GM19043 (cell line): ENCODE measurements around the gene ATAD2B.
"Not testable (repeated sequence)": the region's sequence is repeated elsewhere in the genome, so short reads cannot be mapped to it uniquely, and the experiment has no call there.

Experiments
- ATAC-seq: cut with Tn5 transposase; IDR thresholded peaks from one replicate; pipeline ENCODE4 v1.9.1; 2021; ENCODE audit warnings: low read depth; ENCODE audit not compliant: unreplicated experiment

ATAD2B gene

DNA sequence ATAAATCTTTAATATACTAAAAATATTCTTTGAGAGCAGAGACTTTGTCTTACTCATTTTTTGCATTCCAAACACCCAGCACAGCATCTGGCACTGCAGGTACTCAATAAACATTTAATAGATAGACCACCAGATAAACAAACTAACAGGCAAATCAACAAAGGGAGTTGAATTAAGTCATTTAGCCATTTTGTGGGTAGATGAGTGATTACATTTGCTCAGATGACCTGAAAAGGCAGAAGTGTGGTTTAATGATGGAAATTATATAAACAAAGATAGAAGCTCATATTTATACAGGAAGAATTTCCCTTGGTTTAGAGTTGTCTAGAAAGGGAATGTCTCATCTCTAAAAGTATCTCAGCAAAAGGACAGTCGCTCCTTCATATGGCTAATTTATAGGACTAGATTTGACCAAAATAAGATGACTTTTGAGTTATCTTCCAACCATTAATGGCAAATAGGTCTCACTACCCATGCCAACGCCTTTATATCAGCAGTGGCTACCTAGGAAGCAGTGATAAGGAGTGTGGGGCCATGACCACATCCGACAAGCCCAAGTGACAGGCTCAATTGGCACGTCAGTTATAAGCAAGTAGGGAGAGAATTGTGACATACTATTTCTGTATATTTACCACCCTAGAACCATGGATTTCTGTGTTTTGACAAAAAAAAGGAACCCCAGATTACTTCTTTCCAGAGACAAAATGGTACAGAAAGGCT, 173.5 kb downstream of the ATAD2B start:
- no peak for ATAC-seq

DNA sequence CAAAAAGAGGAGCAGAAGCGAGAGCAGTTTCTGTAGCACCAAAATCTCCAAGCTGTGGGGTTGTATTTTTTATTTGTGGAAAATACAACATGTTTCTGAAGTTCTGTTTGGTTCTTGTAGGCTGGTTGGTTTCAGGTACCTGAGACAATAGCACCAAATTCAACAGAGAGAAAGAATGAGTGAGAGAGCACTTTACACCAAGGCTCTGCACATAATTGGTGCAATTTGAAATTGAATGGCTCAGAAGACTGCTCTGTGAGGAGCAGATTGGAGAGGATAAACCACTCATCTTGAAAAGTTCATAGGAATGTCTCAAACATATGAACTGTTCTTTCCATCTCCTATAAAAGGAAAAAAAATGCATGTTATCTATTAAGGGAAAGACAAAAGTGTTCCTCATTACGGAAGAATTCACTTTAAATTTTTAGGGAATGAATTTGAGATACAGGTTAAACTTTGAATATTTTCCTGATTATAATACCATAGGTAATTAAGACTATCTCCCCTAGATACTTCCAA, 175.1 kb downstream of the ATAD2B start:
- ATAC-seq = no peak

DNA sequence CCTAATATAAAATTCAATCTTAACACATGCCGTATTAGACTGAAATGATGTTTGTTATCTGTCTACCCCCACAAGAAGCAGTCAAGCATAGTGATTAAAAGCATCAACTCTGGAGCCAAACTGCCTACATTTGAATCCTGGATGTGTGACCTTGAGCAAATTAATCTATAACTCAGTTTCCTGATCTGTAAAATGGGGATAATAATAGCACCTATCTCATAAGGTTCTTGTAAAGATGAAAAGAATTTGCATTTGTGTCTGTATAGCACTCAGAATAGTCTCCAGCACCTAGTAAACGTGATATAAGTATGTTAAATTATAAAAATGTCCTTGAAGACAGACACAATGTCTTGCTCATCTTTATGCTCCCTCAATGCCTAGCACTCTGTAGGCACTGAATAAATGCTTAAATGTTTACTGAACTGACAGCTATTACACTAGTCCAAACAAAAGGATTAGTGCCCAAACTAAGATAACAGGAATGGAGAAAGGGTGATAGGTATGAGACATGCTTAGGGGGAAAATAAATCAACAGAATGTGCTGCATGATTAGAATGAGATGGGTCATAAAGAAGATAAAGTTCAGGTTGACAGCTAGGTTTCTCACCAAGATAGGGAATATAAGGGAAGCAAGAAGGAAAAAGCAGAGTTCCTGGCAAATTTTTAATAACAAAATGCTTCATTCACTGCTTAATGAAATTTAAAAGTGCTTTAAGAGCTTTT, 180.6 kb downstream of the ATAD2B start:
- ATAC-seq = no peak

DNA sequence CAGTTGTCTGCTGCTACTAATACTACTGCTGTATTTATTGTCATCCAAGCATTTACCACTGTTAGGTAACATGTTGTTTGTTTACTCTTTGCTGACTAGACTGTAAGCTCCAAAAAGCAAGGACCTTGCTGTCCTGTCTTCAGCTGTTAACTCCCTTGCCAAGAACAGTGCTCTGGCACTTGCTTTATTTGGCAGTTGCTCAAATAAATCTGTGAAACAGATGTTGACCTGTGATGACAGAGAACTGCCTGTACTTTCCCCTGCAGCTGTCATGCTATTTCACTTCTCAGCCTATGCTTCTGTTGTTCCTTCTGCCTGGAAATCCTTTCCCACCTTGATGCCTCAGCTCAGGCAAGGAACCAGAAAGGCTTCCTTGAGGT, 181.2 kb downstream of the ATAD2B start:
- ATAC-seq = no peak

DNA sequence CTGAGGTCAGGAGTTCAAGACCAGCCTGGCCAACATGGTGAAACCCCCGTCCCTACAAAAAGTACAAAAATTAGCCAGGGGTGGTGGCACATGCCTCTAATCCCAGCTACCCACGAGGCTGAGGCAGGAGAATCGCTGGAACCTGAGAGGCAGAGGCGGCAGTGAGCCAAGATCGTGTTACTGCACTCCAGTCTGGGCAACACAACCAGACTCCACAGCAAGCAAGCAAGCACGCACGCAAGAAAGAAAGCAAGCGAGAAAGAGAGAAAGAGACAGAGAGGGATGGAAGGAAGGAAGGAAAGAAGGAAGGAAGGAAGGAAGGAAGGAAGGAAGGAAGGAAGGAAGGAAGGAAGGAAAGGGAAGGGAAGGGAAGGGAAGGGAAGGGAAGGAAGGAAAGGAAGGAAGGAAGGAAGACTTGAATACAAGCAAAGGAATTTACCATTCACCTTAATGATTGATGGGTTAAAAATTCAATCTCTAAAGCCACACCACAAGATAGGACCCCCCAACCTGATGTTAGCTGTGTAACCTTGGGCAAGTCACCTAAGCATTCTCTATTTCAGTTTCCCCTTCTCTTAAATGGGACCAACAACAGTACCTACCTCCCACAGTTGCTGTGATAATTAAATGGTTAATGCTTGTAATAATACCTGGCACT, 181.7 kb downstream of the ATAD2B start:
- no peak for ATAC-seq

DNA sequence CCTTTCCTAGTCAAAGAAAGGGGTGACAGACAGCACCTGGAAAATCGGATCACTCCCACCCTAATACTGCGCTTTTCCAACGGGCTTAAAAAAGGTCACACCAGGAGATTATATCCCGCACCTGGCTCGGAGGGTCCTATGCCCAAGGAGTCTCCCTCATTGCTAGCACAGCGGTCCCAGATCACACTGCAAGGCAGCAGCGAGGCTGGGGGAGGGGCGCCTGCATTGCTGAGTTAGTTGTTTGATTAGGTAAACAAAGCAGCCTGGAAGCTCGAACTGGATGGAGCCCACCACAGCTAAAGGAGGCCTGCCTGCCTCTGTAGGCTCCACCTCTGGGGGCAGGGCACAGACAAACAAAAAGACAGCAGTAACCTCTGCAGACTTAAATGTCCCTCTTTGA, 190.1 kb downstream of the ATAD2B start:
- not testable (repeated sequence) for ATAC-seq

DNA sequence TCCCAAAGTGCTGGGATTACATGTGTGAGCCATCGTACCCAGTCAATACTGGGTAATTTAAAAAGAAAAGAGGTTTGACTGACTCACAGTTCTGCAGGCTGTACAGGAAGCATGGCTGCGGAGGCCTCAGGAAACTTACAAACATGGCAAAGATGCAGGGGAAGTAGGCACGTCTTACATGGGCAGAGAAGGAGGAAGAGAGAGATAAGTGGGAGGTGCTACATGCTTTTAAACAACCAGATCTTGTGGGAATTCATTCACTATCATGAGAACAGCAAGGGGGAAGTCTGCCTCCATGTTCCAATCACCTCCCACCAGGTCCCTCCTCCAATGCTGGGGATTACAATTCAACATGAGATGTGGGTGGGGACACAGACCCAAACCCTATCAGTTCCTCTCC, 192.5 kb downstream of the ATAD2B start:
- no peak for ATAC-seq

DNA sequence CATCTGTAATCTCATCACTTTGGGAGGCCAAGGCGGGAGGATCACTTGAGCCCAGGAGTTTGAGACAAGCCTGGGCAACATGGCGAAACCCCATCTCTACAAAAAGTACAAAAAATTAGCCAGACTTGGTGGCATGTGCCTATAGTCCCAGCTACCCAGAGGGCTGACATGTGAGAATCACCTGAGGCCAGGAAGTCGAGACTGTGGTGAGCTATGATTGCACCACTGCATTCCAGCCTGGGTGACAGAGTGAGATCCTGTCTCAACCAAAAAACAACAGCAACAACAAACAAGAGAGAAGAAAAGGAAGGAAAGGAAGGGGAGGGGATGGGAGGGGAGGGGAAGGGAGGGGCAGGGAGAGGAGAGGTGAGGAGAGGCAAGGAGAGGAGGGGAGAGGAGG, 203.9 kb downstream of the ATAD2B start:
- not testable (repeated sequence) for ATAC-seq

DNA sequence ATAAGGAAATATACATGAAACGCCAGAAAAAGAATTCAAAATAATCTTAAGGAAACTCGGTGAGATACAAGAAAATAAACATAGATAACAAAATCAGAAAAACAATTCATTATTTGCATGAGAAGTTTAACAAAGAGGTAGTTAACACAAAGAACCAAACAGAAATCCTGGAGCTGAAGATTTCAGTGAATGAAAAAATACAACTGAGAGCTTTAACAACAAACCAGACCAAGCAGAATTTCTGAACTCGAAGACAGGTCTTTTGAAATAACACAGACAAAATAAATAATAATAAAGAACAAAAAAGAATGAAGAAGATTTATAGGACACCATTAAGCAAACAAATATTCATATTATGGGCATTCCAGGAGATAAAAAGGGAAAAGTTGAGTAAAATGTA, 204.7 kb downstream of the ATAD2B start:
- ATAC-seq = no peak

DNA sequence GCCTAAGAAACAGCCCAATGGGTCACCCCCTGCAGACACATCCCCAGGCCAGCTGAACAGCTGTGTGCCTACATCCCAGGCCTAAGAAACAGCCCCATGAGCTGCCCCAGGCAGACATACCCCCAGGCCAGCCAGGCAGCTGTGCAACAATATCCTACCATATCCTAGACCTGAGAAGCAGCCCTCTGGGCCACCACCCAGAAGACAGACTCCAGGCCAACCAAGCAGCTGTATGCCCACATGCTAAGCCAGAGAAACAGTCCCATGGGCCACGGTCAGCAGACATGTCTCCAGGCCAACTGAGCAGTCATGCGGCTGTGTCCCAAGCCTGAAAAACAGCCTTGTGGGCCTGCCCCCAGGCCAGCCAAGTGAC, 205.5 kb downstream of the ATAD2B start:
- no peak for ATAC-seq

DNA sequence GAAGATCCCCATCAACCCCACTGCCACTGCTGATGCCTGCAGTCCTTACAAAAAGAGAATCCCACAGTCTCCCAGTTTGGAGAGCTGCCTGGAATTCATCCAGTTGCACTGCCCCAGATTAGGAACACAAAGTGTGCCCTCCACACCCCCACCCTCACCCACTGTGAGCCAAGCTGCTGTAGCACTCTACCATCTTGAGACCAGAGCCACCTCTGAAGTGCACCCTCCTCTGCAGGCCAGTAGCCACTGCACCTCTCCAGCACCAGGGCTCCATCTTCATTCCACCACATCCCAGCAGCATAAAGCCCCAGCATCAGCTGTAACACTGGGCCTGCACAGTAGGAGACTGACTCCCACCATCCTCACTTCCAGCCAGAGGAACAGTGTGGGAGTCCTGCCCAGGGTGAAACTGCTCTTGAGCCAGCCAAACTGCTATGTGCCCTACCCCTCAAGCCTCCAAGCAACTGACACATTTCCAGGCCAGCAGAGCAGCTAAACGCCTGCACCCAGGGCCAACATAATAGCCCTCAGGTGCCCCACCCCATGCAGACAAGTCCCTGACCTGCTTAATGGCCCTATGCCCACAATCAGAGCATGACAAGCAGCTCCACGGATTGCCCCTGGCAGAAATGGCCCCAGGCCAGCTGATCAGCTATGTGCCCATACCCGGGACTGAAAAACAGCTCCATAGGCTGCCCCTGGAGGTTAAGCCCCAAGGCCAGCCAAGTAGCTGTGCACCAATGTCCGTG, 206.0 kb downstream of the ATAD2B start:
- ATAC-seq = no peak

DNA sequence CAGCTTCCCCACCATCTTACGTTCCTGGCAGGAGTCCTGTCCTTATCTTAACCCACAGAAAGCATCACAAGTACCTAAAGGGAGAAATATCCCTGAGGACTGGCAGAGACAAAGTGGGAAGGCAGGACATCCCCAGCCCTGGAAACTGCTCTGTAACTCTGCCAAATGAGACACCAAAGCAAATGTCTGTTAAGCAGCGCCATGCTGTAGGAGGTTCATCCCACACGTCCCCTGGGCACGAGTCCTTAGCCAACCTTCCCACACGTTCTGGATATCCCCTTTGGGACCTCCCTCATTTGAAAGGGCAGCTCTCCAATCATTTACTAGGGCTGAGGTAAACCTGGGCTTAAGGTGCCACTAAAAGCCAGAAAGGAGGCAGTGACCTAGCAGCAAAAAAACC, 207.2 kb downstream of the ATAD2B start:
- ATAC-seq = no peak

DNA sequence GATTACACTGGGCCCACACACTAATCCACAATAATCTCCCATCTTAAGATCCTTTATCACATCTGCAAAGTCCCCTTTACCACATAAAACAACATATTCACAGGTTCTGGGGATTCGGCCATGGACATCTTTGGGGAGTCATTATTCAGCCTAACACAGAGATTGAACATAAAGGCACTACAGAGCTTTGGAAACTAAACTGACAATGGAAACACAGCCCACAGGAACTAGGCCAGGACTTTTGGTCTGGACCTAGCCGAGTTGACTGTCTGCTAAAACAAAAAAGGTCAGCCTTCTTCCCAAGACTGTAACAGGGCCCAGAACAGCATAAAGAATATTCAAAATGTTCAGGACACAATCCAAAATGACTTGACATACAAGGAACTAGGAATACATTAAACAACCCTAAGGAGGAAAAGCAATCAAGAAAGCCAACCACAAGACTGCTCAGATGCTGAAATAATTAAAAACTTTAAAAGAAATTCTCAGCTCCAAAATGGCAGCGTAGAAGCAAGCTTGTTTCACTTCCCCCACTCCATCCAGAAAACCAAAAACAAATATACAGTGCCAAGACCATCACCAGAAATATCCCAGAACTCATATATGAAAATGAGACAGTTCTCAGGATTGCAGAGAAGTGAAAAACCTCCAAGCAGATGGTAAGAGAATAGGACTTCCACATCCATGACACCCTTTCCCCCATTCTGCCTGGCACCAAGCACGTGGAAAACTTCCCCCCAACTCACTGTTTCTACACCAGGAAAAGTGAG, 207.8 kb downstream of the ATAD2B start:
- no peak for ATAC-seq

DNA sequence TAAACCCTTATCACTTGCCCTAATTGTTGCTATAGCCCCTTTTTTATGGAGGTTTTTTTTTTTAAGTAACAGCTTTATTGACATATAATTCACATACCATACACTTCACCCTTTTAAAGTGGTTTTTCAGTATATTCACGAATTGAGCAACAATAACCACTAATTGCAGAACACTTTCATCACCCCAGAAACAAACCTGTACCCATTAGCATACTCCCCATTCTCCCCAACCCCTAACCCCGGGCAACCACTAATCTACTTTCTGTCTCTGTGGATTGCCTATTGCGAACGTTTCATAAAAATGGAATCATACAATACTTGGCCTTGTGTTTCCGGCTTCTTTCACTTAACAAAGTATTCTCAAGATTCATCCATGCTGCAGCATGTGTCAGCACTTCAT, 213.6 kb downstream of the ATAD2B start:
- ATAC-seq = no peak

DNA sequence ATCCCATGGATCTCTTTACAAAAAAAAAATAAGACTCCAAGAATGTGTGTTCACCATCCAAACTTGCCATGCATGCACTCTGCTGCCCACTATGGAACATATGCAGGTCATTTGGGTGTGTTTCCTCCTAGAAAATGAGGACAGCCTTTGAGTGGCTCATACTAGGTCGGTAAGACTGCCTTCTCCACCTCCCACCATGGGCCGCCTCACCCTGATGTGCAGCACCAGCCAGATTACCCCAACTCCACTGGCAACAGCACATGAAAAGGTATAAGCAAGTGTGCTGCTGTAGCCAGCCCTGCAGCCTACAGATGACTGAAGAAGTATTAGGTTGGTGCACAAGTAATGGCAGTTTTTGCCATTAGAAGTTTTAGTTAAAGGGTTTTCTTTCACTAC, 214.2 kb downstream of the ATAD2B start:
- ATAC-seq = no peak

DNA sequence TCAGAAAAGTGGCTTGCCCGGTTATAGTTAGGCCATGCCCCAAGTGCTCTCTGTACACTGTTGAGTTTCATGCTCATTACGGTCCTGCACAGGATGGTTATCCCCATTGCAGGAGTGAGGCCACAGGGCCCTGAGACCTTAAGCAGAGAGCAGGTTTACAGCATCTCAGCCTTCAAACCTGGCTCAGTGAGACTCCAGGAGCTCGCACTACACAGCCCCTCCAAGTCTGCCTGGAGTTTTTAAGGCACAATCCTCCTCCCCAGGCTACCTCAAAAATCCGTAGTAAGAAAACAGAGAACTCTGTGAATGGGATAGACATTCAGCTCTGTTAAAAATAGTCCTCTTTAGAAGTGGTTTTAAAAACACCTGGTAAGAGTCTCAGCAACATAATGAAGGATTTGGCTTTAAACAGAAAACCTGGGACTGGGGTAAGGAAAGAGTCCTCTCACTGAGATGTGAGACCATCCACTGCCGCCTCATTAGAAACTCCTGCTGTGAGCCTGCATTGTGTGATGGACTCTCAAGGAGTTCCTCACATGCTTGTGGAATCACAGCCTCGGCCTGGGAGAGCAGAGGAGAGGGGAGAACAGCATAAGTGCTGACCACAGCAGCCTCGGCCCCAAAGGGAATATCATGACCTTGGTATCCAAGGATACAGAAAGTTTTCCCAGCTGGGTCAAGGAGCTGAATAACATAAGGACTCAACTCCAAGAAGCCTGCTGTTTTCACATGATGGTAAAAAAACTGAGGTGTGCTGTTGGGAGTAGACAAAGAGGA, 214.8 kb downstream of the ATAD2B start:
- no peak for ATAC-seq

DNA sequence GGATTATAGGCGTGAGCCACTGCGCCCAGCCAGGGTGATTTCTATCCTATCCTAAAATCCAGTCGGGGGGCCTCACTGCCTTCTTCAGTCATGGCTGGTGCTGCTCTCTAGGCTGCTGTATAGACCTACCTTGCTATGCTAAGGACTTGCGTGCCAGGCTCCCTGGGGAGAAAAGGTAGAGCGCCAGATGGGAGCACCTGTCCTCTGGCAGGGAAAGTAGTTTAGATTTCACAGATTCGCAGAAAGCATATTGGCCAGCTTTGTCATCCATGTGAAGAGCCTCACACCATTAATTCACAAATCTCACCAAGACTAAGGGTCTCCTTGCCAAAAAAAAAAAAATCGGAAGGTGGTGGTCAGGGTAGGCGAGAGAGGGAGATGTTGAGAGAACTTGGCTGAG, 217.6 kb downstream of the ATAD2B start:
- no peak for ATAC-seq

DNA sequence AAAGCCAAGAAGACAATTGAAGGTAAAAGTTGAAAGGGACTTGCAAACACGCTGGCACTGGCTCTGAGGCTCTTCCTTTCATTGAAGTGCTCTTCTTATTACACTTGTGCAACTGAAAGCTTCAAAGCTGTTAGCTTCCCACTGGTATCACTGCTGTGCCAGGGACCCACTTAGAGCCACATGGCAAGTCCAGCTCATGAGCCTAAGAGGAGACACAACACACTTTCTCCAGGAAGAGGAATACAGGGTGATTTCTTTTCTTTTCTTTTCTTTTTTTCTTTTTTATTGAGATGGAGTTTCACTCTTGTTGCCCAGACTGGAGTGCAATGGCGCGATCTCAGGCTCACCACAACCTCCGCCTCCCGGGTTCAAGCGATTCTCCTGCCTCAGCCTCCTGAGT, 218.2 kb downstream of the ATAD2B start:
- no peak for ATAC-seq

DNA sequence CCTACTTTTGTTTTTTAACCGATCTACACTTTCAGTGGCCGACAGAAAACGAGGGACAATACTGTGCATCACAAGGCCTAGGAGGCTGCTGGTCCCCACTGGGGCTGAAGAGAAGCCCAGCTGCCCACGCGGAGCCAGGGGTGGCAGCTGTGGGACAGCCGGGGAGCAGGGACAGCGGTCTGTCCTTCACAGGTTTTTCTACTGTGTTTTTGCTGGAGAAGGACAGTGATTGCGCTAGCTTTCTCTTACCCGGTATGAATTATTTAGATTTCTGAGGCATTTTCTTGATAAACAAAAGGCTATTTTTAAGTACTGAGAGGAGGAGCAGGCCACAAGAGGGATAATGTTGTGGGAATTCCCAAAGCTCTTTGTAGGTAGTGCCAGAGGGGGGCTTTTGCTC, 219.8 kb downstream of the ATAD2B start:
- no peak for ATAC-seq
